K562 (cell line): Measurements from ENCODE around the gene CBL. TPM values are rescaled to one million over a fixed set of nuclear protein-coding genes. Genes with fewer than 3 reads are reported as not detected.
A peak's percentile ranks its signal among the peaks of the same experiment; 100 is the strongest.

Experiments used
- CREM ChIP-seq: IDR thresholded peaks from 2 replicates; pipeline ENCODE4 v1.6.1; 2014; ENCODE audit warnings: antibody characterized with exemption, low read depth
- HLTF ChIP-seq: fragments of 450-650 bp; IDR thresholded peaks from 2 replicates; pipeline ENCODE4 v1.6.1; 2016
- MAZ ChIP-seq, 2 experiments: fragments of 450-650 bp in 1 of 2; sonication (generic) in 1 of 2; formaldehyde crosslinking; IDR thresholded peaks in 1 of 2; conservative IDR thresholded peaks in 1 of 2; 2 replicates each; pipeline versions ENCODE4 v1.4.0 to v1.5.0; 2020; ENCODE audit warnings: mild to moderate bottlenecking in 1 of 2, missing genetic modification reagents in 1 of 2
- RB1 ChIP-seq: fragments of 450-650 bp; IDR thresholded peaks from 2 replicates; pipeline ENCODE4 v1.6.1; 2017; ENCODE audit warnings: low read depth, mild to moderate bottlenecking
- ZNF354B ChIP-seq: fragments of 250-450 bp; sonication (Bioruptor Pico); IDR thresholded peaks from 2 replicates; pipeline ENCODE4 v1.4.0; 2020
- polyA plus RNA-seq, 8 experiments: library from polyadenylated mRNA; depleted of rRNA in 4 of 8; stranded (reverse) in 5 of 8; unstranded in 3 of 8; fragments of >200 nt; fragmentation: Nextera tagmentation in 2 of 8; fragmentation: Illumina TruSeq in 1 of 8; extraction: Ambion mirVana in 2 of 8; extraction: Trizol in 1 of 8; gene quantifications; 2 replicates each; pipeline versions ENCODE4 v1.2.1 to v1.2.3, GENCODE V29; 2011 to 2014; ENCODE audit warnings: inconsistent platforms in 1 of 8, missing spikeins in 1 of 8
- total RNA-seq, 7 experiments: library from RNA; depleted of rRNA in 6 of 7; stranded (reverse); fragments of >200 nt in 6 of 7; fragmentation: Illumina TruSeq in 2 of 7; extraction: Trizol in 2 of 7; gene quantifications; 2 replicates each; pipeline versions ENCODE4 v1.2.1 to v1.2.3, GENCODE V29; 2011 to 2021; ENCODE audit warnings: low replicate concordance in 1 of 7
- TF ChIP-seq, protein P1 (sequence below), 2 experiments: IDR thresholded peaks in 1 of 2; conservative IDR thresholded peaks in 1 of 2; 2 replicates each; pipeline ENCODE4 v1.6.1; 2016; ENCODE audit warnings: low read depth in 2 of 2, mild to moderate bottlenecking in 1 of 2, missing compliant biosample characterization in 1 of 2, missing genetic modification characterization in 1 of 2, moderate library complexity in 1 of 2
- TF ChIP-seq, protein P2 (sequence below), 2 experiments: fragments of 450-650 bp; formaldehyde crosslinking in 1 of 2; IDR thresholded peaks; 2 replicates each; pipeline versions ENCODE4 v1.4.0 to v1.6.1; 2014 to 2020; ENCODE audit warnings: mild to moderate bottlenecking in 2 of 2, borderline replicate concordance in 1 of 2, low read depth in 1 of 2
- TF ChIP-seq, protein P3 (sequence below): fragments of 450-650 bp; conservative IDR thresholded peaks from 2 replicates; pipeline ENCODE4 v1.6.1; 2016; ENCODE audit warnings: missing genetic modification characterization, low read depth, mild to moderate bottlenecking, missing compliant biosample characterization, moderate library complexity
- TF ChIP-seq, protein P4 (sequence below): conservative IDR thresholded peaks from 2 replicates; pipeline ENCODE4 v1.6.1; 2011; ENCODE audit warnings: low read depth, mild to moderate bottlenecking, low read length; ENCODE audit not compliant: control insufficient read depth
- TF ChIP-seq, protein P5 (sequence below), 2 experiments: fragments of 200-800 bp in 1 of 2; sonication (Bioruptor generic) in 1 of 2; sonication (generic) in 1 of 2; formaldehyde crosslinking in 1 of 2; IDR thresholded peaks in 1 of 2; conservative IDR thresholded peaks in 1 of 2; 2 replicates each; pipeline versions ENCODE4 v1.5.0 to v1.6.1; 2016 to 2020; ENCODE audit warnings: missing compliant biosample characterization in 1 of 2, missing genetic modification characterization in 1 of 2, missing genetic modification reagents in 1 of 2

CBL gene
- total and polyA plus RNA-seq, 9 of the 15 experiments (the other 6 are each of a cell fraction or from before 2014, with no cell fraction given), result 3.2 to 24.9 (median 9.9) TPM

DNA sequence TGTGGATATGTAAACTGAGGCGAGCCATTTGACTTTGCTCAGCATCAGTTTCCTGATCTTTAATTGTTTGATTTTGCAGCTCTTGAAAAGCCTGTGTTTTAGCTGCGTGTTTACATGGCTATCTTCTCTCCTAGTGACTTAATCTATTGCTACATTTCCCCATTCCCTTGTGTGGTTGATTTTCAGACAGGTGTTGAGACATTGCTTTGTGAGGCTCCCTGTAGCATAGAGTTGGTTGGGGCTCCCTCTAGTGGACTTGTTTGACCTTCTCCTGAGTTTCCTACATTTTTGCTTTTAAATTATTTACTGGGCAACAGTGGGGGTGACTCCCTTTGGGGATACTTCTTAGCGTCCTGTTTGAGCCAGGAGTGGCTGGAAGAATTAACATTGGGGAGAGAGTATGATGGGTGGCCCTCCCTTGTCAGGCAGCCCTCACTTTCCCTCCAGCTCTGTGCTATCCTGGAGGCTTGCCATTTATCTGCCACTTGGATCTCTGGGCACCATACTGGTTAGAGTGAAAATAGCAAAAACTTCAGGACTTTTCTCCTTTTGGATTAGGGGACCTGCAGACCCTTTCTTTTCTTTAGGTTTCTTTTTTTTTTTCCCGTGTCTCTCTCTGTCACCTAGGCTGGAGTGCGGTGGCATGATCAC is 9.2 kb upstream of the CBL start (continued):
- TF ChIP-seq, protein P1, sequence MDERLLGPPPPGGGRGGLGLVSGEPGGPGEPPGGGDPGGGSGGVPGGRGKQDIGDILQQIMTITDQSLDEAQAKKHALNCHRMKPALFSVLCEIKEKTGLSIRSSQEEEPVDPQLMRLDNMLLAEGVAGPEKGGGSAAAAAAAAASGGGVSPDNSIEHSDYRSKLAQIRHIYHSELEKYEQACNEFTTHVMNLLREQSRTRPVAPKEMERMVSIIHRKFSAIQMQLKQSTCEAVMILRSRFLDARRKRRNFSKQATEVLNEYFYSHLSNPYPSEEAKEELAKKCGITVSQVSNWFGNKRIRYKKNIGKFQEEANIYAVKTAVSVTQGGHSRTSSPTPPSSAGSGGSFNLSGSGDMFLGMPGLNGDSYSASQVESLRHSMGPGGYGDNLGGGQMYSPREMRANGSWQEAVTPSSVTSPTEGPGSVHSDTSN (CRISPR knock-in tag; IDR thresholded peaks at IDR 0.05; ENCODE audit: low read depth), result no peak
- TF ChIP-seq, protein P1 (tag; conservative IDR thresholded peaks at IDR 0.05; ENCODE audit: low read depth), result peak; percentile 65
- TF ChIP-seq, protein P2, sequence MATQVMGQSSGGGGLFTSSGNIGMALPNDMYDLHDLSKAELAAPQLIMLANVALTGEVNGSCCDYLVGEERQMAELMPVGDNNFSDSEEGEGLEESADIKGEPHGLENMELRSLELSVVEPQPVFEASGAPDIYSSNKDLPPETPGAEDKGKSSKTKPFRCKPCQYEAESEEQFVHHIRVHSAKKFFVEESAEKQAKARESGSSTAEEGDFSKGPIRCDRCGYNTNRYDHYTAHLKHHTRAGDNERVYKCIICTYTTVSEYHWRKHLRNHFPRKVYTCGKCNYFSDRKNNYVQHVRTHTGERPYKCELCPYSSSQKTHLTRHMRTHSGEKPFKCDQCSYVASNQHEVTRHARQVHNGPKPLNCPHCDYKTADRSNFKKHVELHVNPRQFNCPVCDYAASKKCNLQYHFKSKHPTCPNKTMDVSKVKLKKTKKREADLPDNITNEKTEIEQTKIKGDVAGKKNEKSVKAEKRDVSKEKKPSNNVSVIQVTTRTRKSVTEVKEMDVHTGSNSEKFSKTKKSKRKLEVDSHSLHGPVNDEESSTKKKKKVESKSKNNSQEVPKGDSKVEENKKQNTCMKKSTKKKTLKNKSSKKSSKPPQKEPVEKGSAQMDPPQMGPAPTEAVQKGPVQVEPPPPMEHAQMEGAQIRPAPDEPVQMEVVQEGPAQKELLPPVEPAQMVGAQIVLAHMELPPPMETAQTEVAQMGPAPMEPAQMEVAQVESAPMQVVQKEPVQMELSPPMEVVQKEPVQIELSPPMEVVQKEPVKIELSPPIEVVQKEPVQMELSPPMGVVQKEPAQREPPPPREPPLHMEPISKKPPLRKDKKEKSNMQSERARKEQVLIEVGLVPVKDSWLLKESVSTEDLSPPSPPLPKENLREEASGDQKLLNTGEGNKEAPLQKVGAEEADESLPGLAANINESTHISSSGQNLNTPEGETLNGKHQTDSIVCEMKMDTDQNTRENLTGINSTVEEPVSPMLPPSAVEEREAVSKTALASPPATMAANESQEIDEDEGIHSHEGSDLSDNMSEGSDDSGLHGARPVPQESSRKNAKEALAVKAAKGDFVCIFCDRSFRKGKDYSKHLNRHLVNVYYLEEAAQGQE (IDR thresholded peaks at IDR 0.05; ENCODE audit: borderline replicate concordance), result peak; percentile 86
- TF ChIP-seq, protein P2 (CRISPR knock-in tag; IDR thresholded peaks at IDR 0.05; ENCODE audit: low read depth), result no peak
- TF ChIP-seq ZNF354B (CRISPR knock-in tag) (no peak), CREM (no peak), RB1 (0 out of 2 replicates have a peak, but pooled peaks have one; percentile 30), HLTF (no peak), MAZ (CRISPR knock-in tag; conservative IDR thresholded peaks at IDR 0.05 in 1 of 2, IDR thresholded peaks at IDR 0.05 in 1 of 2) (peak in 1 of 2 experiments; percentile 67; a peak in 2 of 4 replicates)
- TF ChIP-seq, protein P3, sequence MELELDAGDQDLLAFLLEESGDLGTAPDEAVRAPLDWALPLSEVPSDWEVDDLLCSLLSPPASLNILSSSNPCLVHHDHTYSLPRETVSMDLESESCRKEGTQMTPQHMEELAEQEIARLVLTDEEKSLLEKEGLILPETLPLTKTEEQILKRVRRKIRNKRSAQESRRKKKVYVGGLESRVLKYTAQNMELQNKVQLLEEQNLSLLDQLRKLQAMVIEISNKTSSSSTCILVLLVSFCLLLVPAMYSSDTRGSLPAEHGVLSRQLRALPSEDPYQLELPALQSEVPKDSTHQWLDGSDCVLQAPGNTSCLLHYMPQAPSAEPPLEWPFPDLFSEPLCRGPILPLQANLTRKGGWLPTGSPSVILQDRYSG (tag), result no peak
- TF ChIP-seq, protein P4, sequence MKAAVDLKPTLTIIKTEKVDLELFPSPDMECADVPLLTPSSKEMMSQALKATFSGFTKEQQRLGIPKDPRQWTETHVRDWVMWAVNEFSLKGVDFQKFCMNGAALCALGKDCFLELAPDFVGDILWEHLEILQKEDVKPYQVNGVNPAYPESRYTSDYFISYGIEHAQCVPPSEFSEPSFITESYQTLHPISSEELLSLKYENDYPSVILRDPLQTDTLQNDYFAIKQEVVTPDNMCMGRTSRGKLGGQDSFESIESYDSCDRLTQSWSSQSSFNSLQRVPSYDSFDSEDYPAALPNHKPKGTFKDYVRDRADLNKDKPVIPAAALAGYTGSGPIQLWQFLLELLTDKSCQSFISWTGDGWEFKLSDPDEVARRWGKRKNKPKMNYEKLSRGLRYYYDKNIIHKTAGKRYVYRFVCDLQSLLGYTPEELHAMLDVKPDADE, result no peak
- TF ChIP-seq, protein P5, sequence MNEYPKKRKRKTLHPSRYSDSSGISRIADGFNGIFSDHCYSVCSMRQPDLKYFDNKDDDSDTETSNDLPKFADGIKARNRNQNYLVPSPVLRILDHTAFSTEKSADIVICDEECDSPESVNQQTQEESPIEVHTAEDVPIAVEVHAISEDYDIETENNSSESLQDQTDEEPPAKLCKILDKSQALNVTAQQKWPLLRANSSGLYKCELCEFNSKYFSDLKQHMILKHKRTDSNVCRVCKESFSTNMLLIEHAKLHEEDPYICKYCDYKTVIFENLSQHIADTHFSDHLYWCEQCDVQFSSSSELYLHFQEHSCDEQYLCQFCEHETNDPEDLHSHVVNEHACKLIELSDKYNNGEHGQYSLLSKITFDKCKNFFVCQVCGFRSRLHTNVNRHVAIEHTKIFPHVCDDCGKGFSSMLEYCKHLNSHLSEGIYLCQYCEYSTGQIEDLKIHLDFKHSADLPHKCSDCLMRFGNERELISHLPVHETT (CRISPR knock-in tag; conservative IDR thresholded peaks at IDR 0.05 in 1 of 2, IDR thresholded peaks at IDR 0.05 in 1 of 2), result no peak
